Activated T-cell treated with anti-CD3 and anti-CD28 coated beads, Interleukin-2, amount 50 U/mL, for 72 hours (primary cell): Measurements from ENCODE around the gene OLFM4. TPM values are rescaled to one million over a fixed set of nuclear protein-coding genes. Genes with fewer than 3 reads are reported as not detected.
"Not testable (repeated sequence)": the region's sequence is repeated elsewhere in the genome, so short reads cannot be mapped to it uniquely, and the experiment has no call there.

Experiments used
- ATAC-seq, 2 donors: fragments of 150-1000 bp; cut with Tn5 transposase; replicated peaks in 1 of 2; 2 replicates each; pipeline ENCODE4 v1.10.0; 2021; ENCODE audit warnings: moderate library complexity in 2 of 2, mild to moderate bottlenecking in 1 of 2
- DNase-seq, 2 donors: peaks; one replicate each; pipeline ENCODE4 v3.0.0; 2021 to 2022; ENCODE audit warnings: mixed read lengths in 1 of 2
- H3K27ac Mint-ChIP-seq: one replicate; pipeline ENCODE4 v1.8.0; 2022; ENCODE audit warnings: mild to moderate bottlenecking, moderate library complexity, mixed read lengths
- H3K27me3 Mint-ChIP-seq: one replicate; pipeline ENCODE4 v1.8.0; 2022; ENCODE audit warnings: low read depth, mixed read lengths
- H3K36me3 Mint-ChIP-seq, 2 donors: one replicate each; pipeline ENCODE4 v1.8.0; 2022; ENCODE audit warnings: mixed read lengths in 2 of 2, mild to moderate bottlenecking in 1 of 2; ENCODE audit not compliant: insufficient read depth in 2 of 2
- H3K4me1 Mint-ChIP-seq: one replicate; pipeline ENCODE4 v1.8.0; 2022; ENCODE audit warnings: low read depth, mixed read lengths
- H3K4me3 Mint-ChIP-seq, 2 donors: one replicate each; pipeline ENCODE4 v1.8.0; 2022; ENCODE audit warnings: mild to moderate bottlenecking in 2 of 2, mixed read lengths in 2 of 2, moderate library complexity in 2 of 2
- H3K9me3 Mint-ChIP-seq, 2 donors: one replicate each; pipeline ENCODE4 v1.8.0; 2022; ENCODE audit warnings: mixed read lengths in 2 of 2
- total RNA-seq, 2 donors: library from RNA; stranded (reverse); gene quantifications; one replicate each; pipeline ENCODE4 v1.2.3, GENCODE V29; 2022

Gene OLFM4
- total RNA-seq, 2 donors from 2014 or later = not detected

- no peaks in the 10 kb centered on the region for H3K36me3 Mint-ChIP-seq
- peaks cover 8% of the 10 kb centered on the region for H3K27me3 Mint-ChIP-seq
- H3K4me1 Mint-ChIP-seq = no peaks in the 10 kb centered on the region
- peaks cover 0 to 4% of the 10 kb centered on the region in 2 donors for H3K9me3 Mint-ChIP-seq
- H3K4me3 Mint-ChIP-seq = no peak overlapping the region
- ATAC-seq = no peak
- DNase-seq = no peak
- H3K27ac Mint-ChIP-seq = no peak overlapping the region
Observed at GRCh38 chr13:53001444-53002225, 27.0 kb upstream of the OLFM4 start.

- Mint-ChIP-seq H3K4me1 (no peaks in the 10 kb centered on the region), H3K4me3 (no peak overlapping the region), H3K36me3 (no peaks in the 10 kb centered on the region), H3K27me3 (peaks cover 9% of the 10 kb centered on the region), H3K9me3 (peaks cover 0 to 4% of the 10 kb centered on the region in 2 donors), H3K27ac (no peak overlapping the region)
- ATAC-seq (no peak), DNase-seq (no peak)
Observed at GRCh38 chr13:53004573-53004972, 24.0 kb upstream of the OLFM4 start.

GRCh38 chr13:53005626-53006025 lies 23.0 kb upstream of the OLFM4 start:
- Mint-ChIP-seq H3K4me3 (no peak overlapping the region), H3K36me3 (no peaks in the 10 kb centered on the region), H3K4me1 (no peaks in the 10 kb centered on the region), H3K27me3 (peaks cover 9% of the 10 kb centered on the region), H3K27ac (no peak overlapping the region), H3K9me3 (peaks cover 0 to 4% of the 10 kb centered on the region in 2 donors)
- DNase-seq = no peak
- no peak for ATAC-seq

- H3K27me3 Mint-ChIP-seq = peaks cover 9% of the 10 kb centered on the region
- no peak overlapping the region for H3K27ac Mint-ChIP-seq
- H3K4me3 Mint-ChIP-seq = no peak overlapping the region
- no peaks in the 10 kb centered on the region for H3K4me1 Mint-ChIP-seq
- ATAC-seq = no peak
- no peaks in the 10 kb centered on the region for H3K36me3 Mint-ChIP-seq
- peaks cover 0 to 4% of the 10 kb centered on the region in 2 donors for H3K9me3 Mint-ChIP-seq
- DNase-seq = no peak
Observed at GRCh38 chr13:53007872-53008271, 20.7 kb upstream of the OLFM4 start.

- no peak overlapping the region for H3K27ac Mint-ChIP-seq
- H3K4me3 Mint-ChIP-seq = no peak overlapping the region
- H3K36me3 Mint-ChIP-seq = no peaks in the 10 kb centered on the region
- ATAC-seq (no peak), DNase-seq (no peak)
- H3K9me3 Mint-ChIP-seq = peaks cover 0 to 4% of the 10 kb centered on the region in 2 donors
- H3K27me3 Mint-ChIP-seq = peaks cover 10% of the 10 kb centered on the region
- H3K4me1 Mint-ChIP-seq = no peaks in the 10 kb centered on the region
Observed at GRCh38 chr13:53010374-53011105, 18.1 kb upstream of the OLFM4 start.

GRCh38 chr13:53012707-53013106 lies 15.9 kb upstream of the OLFM4 start:
- no peak for ATAC-seq
- no peaks in the 10 kb centered on the region for H3K4me1 Mint-ChIP-seq

GRCh38 chr13:53013113-53013512 lies 15.5 kb upstream of the OLFM4 start:
- Mint-ChIP-seq H3K36me3 (no peaks in the 10 kb centered on the region), H3K27me3 (peaks cover 8% of the 10 kb centered on the region), H3K9me3 (peaks cover 1 to 3% of the 10 kb centered on the region in 2 donors), H3K4me3 (no peak overlapping the region), H3K27ac (no peak overlapping the region), H3K4me1 (no peaks in the 10 kb centered on the region)
- no peak for DNase-seq
- no peak for ATAC-seq

More at GRCh38 chr13:53012707-53013106, 15.9 kb upstream of the OLFM4 start:
- Mint-ChIP-seq H3K9me3 (peaks cover 2 to 3% of the 10 kb centered on the region in 2 donors), H3K36me3 (no peaks in the 10 kb centered on the region), H3K4me3 (no peak overlapping the region), H3K27me3 (peaks cover 12% of the 10 kb centered on the region), H3K27ac (no peak overlapping the region)
- no peak for DNase-seq

GRCh38 chr13:53014018-53014417 lies 14.6 kb upstream of the OLFM4 start:
- H3K4me1 Mint-ChIP-seq, H3K27ac Mint-ChIP-seq, DNase-seq, H3K27me3 Mint-ChIP-seq, H3K9me3 Mint-ChIP-seq, H3K4me3 Mint-ChIP-seq, ATAC-seq, H3K36me3 Mint-ChIP-seq: not testable (repeated sequence)

- DNase-seq (no peak), ATAC-seq (no peak)
- no peak overlapping the region for H3K4me3 Mint-ChIP-seq
- peaks cover 7% of the 10 kb centered on the region for H3K27me3 Mint-ChIP-seq
- peaks cover 0 to 3% of the 10 kb centered on the region in 2 donors for H3K9me3 Mint-ChIP-seq
- no peaks in the 10 kb centered on the region for H3K4me1 Mint-ChIP-seq
- H3K36me3 Mint-ChIP-seq = no peaks in the 10 kb centered on the region
- H3K27ac Mint-ChIP-seq = no peak overlapping the region
Observed at GRCh38 chr13:53014495-53015443, 13.8 kb upstream of the OLFM4 start.

- H3K4me1 Mint-ChIP-seq = no peaks in the 10 kb centered on the region
- no peaks in the 10 kb centered on the region for H3K36me3 Mint-ChIP-seq
- H3K27ac Mint-ChIP-seq = no peak overlapping the region
- no peak for ATAC-seq
- peaks cover 0 to 3% of the 10 kb centered on the region in 2 donors for H3K9me3 Mint-ChIP-seq
- DNase-seq = no peak
- H3K4me3 Mint-ChIP-seq = no peak overlapping the region
- peaks cover 7% of the 10 kb centered on the region for H3K27me3 Mint-ChIP-seq
Observed at GRCh38 chr13:53015971-53016370, 12.6 kb upstream of the OLFM4 start.

- H3K27me3 Mint-ChIP-seq = peaks cover 7% of the 10 kb centered on the region
- peaks cover 0 to 3% of the 10 kb centered on the region in 2 donors for H3K9me3 Mint-ChIP-seq
- H3K27ac Mint-ChIP-seq = no peak overlapping the region
- ATAC-seq (no peak), DNase-seq (no peak)
- no peaks in the 10 kb centered on the region for H3K4me1 Mint-ChIP-seq
- no peaks in the 10 kb centered on the region for H3K36me3 Mint-ChIP-seq
- no peak overlapping the region for H3K4me3 Mint-ChIP-seq
Observed at GRCh38 chr13:53017433-53017970, 11.1 kb upstream of the OLFM4 start.

GRCh38 chr13:53018690-53019647 lies 9.6 kb upstream of the OLFM4 start:
- Mint-ChIP-seq H3K36me3 (no peaks in the 10 kb centered on the region), H3K4me3 (no peak overlapping the region), H3K4me1 (no peaks in the 10 kb centered on the region), H3K27me3 (peaks cover 7% of the 10 kb centered on the region), H3K9me3 (peaks cover 0 to 3% of the 10 kb centered on the region in 2 donors), H3K27ac (no peak overlapping the region)
- ATAC-seq (no peak), DNase-seq (no peak)
